GDM1 (cell line): ENCODE measurements around the gene C1QTNF1.

ENCODE experiments used
- DNase-seq: peaks from one replicate; lab custom pipeline; 2025; lab: John Stamatoyannopoulos, UW

The C1QTNF1 gene

DNA sequence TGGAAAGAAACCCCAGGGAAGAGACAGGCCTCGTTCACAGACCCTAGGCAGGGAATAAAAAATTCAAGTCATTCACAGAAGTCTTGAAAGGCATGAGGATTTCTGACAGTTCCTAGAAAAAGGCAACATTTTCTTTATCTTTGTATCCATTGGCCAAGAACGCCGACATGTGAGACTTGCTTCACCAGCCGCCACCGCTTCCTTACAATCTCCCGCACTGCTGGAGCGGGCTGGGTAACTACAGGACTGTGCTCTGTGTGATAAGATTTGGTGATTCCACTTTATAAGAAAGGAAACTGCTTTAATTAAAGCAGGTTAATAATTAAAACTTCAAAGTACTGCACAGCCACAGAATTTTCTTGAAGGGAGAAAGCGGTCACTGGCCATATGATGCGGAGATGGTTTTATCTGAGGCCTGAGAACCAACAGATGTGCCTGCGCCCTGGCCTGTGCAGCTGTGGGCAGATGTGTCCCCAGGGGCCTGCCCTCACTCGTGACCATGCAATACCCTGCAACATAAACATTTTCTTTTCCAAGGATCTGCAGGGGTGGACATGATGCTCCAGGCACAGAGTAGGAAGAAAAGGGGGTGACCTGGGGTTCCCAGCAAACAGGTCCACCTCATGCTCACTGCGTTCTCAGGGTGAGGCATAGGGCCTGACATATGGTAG is 31.3 kb upstream of the C1QTNF1 start:
- DNase-seq = no peak

DNA sequence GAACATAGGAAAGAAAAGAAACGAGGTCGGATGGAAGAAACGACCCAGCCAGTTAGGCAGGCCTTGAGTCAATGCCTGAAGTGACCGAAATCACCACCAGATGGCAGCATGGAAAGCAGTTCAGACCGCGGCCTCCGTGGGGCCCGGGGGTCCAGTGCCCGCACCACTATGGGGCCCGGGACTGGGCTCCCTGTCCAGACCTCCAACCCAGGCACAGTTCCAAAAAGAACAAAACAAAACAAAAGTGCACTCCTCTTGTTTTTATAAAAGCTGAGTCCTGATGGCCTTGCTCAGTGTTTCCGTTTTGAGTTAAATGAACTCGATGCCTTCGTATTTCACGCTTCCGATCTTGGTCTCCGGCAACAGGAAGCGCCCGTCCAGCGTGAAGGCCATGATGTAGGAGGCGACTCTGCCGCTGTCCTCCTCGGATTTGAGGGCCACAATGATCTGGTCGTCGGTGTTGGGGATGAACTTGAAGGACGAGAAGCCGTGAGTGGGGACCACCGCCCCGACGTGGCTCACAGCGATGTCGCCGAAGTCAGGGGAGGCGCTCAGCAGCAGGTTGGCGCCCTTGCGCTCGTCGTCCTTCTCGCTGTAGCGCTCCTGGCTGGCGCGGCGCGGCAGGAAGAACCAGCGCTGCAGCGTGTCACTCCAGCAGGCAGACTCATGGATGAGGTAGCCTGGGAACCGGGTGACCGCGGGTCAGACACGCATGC is 30.6 kb upstream of the C1QTNF1 start:
- no peak for DNase-seq

DNA sequence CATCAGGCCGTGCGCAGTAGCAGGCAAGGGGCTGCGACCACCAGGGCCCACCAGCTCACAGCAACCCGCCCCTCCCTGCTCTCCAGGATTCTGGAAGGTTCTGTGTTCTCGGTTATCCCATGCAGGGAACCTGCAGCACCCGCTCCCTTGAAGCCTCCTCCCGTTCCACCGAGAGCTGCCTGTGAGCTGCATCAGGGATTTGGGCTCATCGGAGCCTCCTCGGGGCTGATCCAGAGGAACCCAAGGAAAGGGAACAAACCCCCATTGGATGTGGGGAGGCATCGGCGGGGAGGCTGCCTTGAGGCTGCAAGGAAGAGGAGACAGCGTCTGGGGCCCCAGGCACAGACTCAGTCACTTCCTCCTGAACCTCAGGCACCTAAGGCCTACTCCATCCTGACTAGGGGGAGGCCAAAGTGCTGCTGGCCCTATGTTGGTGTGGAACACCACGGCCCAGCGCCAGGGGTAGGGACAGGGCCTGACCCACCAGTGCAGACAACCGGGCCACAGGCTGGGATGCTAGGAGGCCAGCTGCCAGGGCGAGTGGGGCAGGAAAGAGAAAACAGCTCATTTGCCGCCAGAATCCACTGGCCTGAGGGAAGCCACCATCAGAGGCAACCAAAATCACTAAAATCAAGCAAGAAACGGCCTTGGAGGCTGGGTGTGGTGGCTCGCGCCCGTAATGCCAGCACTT is 29.8 kb upstream of the C1QTNF1 start:
- DNase-seq = no peak

DNA sequence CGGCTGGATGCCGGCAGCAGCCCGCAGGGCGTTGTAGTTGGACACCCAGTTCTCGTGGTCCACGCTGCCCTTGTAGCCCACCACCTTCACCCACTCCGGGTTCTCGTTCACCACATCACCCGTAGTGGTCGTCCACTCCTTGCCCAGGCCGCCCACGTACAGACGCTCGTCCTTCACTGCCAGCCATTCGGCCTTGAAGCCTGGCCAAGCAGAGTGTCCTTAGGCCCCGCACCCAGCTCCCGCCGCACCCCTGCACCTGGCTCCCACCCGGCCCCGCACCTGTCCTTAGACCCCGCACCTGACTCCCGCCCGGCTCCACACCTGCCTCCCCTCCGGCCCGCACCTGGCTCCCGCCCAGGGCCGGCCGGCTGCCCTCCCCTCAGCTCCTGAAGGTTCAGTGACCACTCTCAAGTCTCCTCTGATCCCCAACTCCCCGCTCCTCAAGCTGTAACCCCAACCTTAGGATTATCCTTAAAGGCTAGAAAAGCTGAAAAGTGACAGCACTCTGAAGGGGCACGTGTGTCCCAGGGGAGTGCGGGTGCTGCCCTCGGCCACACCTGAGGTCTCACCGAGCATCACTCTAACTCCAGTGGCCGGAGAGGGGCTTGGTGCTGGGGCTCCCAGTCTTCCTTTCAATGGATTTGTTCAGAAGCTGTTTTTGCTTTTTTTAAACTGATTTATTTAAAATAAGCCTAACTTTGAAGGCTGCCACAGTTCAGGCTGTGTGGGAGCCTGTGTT is 28.8 kb upstream of the C1QTNF1 start:
- no peak for DNase-seq

DNA sequence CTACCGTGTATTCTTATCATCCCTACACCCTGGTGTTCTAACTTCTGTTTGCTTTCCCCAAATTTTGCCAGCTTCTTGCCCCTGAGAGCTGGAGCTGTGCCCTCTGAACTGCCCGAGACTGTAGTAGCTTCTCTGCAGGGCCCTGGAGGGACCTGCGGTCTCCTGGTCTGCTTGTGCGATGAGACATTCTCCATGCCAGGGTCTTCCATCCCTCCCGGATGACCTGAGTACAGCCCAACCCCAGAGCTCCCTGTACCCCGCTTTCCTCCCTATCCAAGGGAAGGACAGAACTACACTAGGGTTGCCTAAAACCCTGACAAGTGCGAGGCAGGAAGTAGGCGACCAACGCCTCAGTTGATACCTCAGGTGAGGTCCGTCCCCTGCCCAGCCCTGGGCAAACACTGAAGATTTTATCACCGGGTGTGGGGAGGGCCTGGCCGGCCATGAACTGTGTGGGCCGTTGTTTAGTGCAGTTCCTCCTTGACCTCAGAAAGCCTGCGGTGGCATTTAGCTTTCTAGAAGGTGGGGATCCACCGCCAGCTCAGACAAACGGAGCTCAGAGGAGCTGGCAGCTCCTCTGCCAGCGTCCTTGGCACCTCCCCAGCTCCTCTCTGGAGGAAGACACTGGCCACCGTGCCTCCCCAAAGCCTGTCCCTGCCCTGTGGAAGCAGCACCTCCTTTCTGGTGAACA is 28.1 kb upstream of the C1QTNF1 start:
- no peak for DNase-seq

DNA sequence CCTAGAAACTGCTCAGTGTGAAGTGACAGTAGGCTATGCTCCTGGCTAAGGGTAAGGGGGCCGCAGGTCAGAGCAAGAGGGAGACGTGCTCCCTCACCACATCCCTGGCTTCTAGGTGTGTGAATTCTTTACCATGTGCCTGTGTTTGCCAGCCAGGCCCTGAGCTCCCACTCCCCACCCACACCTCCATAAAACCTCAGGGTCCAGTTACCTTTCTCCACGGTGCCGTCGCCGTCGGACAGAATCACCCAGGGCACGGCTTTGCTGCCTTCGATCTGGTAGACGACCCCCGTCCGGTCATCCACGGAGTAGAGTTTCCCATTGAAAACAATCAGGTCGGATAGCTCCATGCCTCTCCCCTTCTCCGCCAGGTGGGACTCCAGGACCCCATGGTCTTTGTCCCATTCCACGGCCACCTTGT is 27.2 kb upstream of the C1QTNF1 start:
- DNase-seq = no peak

DNA sequence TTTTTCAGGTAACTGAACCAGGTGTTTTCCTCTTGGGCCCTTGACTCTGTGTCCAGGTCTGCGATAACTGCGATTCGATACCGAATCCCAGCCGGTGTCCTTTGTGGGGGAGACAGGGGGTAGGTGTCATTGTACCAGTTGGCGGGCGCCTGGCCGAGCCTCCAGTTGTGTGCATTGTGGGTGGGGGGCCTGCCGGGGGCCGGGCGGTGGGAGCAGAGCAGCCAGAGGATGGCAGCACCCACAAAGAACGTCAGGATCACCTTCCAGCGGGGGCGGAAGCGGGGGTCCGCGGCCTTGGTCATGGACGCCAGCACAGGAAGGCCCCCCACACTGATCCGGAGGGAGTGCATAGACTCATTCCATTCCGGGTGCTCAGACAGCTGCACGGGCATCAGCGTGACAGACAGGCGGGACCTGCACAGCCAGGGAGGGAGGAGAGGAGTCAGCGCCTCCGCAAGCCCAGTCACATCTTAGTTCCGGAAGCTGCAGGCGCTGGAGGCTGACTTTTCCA is 26.7 kb upstream of the C1QTNF1 start:
- no peak for DNase-seq

DNA sequence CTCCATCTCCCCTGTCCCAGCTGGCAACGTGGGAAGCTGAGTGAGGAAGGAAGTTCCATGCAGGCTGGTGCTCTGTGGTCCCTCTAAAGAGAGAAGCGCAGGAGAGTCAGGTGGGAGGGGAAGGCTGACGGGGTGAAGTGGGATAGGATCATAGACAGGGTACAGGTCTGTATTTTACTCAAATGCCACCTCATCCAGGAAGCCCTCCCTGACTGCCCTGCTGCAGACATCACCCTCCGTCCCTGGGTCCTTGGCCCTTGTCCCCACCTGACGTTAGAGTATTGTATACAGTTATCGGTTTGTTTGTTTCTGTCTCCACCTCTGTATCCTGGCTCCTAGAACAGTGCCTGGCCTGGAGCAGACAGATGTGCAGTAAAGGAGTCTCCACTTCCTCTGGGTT is 26.1 kb upstream of the C1QTNF1 start:
- no peak for DNase-seq

DNA sequence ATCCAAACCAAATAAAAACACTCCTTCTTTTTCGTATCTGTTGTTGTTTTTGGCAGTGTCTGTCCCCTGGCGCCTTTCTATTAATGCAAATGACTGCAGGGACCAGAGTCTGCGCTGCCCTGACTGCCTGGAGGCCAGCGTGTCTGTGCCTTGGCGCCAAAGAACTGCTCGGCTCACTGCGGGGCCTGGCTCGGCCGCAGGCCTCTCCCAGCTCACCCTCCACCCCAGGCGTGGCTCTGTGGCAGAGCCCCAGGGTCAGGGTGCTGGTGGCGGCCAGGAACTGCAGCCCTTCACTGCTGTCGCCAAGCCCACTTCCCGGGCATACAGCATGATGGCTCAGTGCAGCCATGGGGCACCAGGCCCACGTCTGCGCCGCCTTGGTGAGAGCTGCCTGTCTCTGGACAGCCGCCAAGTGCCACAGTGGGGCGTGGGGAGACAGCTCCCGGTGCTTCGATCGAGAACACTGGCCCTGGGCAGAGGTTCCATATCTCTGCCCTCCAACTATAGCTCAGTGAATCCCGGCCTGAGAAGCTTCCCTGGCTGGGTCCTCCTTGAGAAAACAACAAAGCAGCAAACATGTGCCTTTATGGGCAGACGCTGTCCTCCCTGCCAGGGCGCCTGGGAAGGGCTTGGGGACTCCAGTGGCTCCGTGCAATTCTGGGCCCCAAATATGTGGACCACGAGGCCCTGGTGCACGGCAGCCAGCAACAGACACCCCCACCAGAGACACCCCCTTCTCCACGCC is 25.5 kb upstream of the C1QTNF1 start:
- DNase-seq = no peak

DNA sequence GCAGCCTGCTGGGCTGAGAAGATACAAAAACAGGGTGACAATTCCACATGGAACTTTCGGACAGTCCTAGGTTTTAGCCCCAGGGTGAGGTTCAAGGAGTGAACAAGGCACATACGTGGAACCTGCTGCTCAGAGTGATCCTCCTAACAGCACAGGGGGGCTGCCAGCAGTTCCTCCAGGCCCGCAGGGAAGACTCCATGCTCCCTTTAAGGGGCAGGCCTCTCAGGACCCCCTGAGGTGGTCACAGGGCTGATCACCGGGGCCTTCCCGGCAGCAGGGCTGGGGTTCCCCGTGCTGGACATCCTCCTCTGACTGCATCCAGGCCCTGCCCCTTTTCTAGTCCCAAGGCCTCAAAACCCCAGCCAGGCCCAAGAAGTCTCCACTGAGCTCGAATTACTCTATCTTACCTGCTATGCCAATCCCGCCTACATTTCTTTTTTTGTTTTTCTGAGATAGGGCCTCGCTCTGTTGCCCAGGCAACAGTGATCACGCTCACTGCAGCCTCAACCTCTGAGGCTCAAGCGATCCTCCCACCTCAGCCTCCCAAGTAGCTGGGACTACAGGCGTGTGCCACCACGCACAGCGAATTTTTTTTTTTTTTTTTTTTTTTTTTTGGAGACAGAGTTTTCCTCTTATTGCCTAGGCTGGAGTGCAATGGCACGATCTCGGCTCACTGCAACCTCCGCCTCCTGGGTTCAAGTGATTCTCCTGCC is 24.8 kb upstream of the C1QTNF1 start:
- no peak for DNase-seq

DNA sequence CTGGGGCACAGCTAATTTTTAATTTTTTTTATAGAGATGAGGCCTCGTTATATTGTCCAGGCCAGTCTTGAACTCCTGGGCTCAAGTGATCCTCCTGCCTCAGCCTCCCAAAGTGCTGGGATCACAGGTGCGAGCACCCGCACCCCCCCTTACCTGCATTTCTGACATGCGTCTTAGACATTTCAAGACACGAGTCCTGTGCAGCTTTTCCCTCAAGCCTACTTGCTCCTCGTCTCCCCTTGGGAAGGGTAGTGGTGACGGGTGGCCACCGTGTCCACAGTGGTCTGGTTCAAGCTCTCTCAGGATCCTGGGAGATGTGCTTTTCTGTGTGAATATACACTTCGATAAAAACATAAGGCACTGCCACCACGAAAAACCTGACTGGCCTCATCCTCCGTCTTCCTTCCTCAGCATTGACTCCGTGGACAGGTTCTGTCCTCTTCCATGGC is 24.0 kb upstream of the C1QTNF1 start:
- no peak for DNase-seq

DNA sequence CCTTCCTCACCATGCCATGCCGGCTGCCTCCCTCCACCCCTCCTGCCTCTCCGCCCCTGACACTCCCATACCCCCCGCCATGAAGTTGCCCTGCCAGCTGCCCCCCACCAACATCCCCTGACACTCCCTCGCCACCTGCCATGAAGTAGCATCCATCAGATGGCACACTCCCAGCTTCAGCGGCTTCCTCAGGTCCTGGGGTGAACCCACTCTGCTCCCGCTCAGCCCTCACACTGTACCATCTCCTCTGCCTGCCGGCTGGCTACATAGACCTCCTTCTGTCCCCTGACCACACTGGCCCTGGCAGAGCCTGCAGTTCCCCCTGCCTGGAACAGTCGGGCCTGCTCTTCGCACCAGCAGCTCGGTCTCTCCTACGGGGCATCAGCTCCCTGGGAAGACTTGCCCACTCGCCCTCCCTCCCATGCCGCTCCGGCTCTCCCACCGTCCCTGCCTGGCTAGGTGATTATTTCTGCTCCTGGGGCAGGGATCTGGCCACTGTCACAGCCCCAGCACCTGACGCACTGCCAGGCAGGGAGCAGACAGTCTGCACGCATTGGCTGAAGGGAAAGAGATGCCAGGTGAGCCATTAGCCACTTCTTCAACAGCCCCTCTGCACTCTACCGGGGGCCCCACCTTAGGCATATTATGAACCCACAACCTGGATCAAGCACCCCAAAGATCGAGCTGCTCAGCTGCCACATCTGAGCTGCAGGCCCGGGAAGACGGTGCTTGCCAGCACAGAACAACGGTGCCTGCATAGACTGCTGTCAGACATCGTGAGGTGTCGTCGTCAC is 23.4 kb upstream of the C1QTNF1 start:
- DNase-seq = no peak

DNA sequence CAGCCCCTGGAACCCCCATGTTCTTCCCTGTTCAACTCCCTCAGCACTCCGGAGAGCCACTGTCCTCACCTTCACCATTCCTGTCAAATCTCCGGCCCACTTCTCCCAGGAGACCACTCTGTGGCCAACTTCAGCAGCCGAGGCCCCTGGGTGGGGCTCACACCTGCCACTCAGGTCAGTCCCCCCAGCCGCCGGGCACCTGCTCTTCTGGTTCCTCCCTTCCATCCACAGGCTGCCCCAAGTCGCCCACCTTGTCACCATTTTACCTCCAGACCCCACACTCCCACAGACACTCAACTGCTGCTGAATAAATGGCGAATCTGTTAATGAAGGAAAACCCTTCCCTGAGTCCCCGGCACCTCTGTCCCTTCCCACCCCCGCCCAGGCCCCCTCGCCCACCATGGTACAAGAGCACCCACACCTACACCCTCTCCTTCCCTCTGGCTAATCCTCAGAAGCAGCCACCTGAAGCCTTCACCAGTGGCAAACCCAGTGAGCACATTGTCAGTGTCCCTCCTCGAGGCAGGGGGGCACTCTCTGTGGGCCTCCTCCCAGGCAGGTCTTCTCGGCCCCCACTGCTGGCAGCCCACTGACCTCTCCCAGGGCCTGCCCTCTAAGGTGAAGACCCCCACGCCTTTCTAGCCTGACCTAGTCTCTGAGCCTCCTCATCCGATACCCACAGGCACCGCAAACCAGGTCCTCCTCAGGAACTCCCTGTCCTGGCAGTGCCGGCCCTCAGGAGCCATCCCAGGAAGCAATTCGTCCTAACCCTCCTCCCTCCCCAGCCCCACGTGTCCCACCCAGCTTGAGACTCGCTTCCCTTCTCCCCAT is 22.6 kb upstream of the C1QTNF1 start:
- DNase-seq = no peak

DNA sequence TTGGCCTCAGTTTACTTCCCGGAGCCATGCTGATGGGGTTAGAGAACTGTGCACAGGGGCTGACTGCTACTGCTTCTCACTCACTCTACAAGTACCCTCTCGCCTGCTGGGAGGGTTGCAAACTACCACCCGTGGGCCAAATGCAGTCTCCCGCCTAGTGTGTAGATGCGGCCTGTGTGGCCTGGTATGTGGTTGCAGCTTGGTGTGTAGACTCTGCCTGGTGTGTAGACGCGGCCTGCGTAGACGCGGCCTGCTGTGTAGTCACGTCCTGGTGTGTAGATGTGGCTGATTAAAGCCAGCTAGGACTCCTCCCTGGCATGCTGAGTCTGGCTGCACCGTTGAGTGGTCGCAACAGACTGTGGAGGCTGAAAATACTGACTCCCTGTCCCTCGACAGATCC is 21.7 kb upstream of the C1QTNF1 start:
- DNase-seq = no peak

DNA sequence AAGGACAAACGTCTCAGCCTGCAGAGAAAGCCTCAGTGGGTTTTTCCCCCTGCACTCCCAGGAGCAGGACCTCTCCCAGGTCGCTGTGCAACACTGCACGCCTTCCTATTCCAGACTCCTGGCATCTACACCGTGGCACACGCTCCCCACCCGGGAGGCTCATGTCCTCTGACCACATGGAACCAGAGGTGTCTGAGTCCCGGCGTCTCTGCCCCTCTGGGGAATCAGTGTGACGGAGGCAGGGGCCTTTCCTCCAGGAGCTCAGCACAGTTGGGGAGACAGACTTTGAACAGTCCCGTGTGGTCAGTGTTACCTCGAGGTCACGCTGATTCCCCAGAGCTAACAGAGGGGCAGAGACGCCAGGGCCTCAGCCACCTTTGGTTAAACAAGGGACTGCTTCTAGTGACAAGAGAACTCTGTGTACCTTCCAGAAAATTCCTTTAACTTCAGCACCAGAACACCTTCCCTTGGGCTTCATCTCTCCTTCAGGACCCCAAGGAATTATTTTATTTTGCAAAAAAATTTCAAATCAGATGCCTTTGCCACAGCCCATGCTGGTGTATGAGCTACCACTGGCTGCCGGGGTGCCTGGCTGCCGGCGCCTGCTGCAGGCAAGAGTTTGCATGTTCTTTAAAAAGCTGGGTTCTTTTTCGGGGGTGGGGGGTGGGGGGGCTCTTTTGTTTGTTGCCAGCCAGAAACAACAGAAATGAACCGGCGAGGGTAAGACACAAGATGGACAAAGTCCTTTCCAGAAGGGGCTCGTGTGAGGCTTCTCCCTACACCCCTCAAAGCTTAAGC is 21.0 kb upstream of the C1QTNF1 start:
- no peak for DNase-seq

DNA sequence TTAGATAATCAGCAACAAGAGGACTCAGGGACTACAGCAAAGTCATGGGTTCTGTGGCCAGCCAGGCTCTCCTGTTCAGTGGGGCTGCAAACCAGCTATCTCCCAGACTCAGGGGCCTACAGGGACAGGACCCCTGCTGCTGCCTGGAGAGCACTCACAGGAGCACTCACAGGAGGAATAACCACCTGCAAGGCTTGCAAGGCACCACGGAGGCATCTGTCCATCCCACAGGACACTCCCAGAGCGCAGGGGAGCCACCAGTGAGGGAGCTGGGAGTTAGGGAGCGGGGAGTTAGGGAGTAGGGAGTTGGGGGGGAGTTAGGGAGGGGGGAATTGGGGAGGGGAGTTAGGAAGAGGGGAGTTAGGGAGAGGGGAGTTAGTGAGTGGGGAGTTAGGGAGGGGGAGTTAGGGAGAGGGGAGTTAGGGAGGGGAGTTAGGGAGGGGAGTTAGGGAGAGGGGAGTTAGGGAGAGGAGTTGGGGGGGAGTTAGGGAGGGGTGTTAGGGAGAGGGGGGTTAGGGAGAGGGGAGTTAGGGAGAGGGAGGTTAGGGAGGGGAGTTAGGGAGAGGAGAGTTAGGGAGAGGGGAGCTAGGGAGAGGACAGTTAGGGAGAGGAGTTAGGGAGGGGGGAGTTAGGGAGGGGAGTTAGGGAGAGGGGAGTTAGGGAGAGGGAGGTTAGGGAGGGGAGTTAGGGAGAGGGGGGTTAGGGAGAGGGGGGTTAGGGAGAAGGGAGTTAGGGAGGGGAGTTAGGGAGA is 20.1 kb upstream of the C1QTNF1 start:
- DNase-seq = no peak
